SK-N-SH (cell line): Measurements from ENCODE around the gene TMEM72. TPM values are rescaled to one million over a fixed set of nuclear protein-coding genes. Genes with fewer than 3 reads are reported as not detected.

Experiments used
- CTCF ChIA-PET: fragments of 300-600, 350-600 bp; formaldehyde crosslinking; extraction: SDS; loops from one replicate; lab custom pipeline; 2021; lab: Yijun Ruan, JAX
- POLR2A ChIA-PET: fragments of 350-600 bp; sonication (Branson Sonifier 250); formaldehyde crosslinking; extraction: SDS; loops from one replicate; lab custom pipeline; 2020; ENCODE audit warnings: antibody characterized with exemption, inconsistent platforms; lab: Yijun Ruan, JAX
- DNase-seq: peaks from one replicate; pipeline ENCODE4 v3.0.0; 2012
- H2AFZ ChIP-seq: fragments of 200-600 bp; sonication (generic); 2 replicates; pipeline ENCODE4 v1.8.1; 2016; ENCODE audit warnings: antibody characterized with exemption, mild to moderate bottlenecking, low read depth
- H3F3A ChIP-seq: fragments of 200-600 bp; sonication (generic); replicated peaks from 2 replicates; pipeline ENCODE3; 2016; ENCODE audit warnings: antibody characterized with exemption, mild to moderate bottlenecking; ENCODE audit not compliant: insufficient read depth
- H3K27ac ChIP-seq, 2 experiments: fragments of 200-500 bp in 1 of 2; fragments of 200-600 bp in 1 of 2; sonication (Bioruptor generic) in 1 of 2; sonication (generic), shearing (Covaris generic) in 1 of 2; 2 replicates each; pipeline versions ENCODE4 v1.5.1 to v1.6.1; 2014 to 2016; ENCODE audit warnings: low read depth in 2 of 2, inconsistent platforms in 1 of 2, low read length in 1 of 2, mild to moderate bottlenecking in 1 of 2, mixed read lengths in 1 of 2
- H3K27me3 ChIP-seq: fragments of 200-600 bp; sonication (generic), shearing (Covaris generic); 2 replicates; pipeline ENCODE4 v1.6.1; 2016; ENCODE audit warnings: mixed run types; ENCODE audit not compliant: insufficient read depth
- H3K36me3 ChIP-seq, 2 experiments: fragments of 200-500 bp in 1 of 2; fragments of 200-600 bp in 1 of 2; sonication (Bioruptor generic) in 1 of 2; sonication (generic) in 1 of 2; replicated peaks in 1 of 2; 2 replicates each; pipeline versions ENCODE3 to v1.5.1; 2014 to 2016; ENCODE audit warnings: low read length in 1 of 2, mild to moderate bottlenecking in 1 of 2; ENCODE audit not compliant: insufficient read depth in 2 of 2, control insufficient read depth in 1 of 2
- H3K4me1 ChIP-seq, 2 experiments: fragments of 200-500 bp in 1 of 2; fragments of 200-600 bp in 1 of 2; sonication (Bioruptor generic) in 1 of 2; sonication (generic), shearing (Covaris generic) in 1 of 2; 2 replicates each; pipeline versions ENCODE4 v1.5.1 to v1.6.1; 2014 to 2016; ENCODE audit warnings: low read depth in 1 of 2, low read length in 1 of 2, mixed run types in 1 of 2; ENCODE audit not compliant: insufficient read depth in 2 of 2, control insufficient read depth in 1 of 2
- H3K4me2 ChIP-seq: fragments of 200-600 bp; sonication (generic), shearing (Covaris generic); 2 replicates; pipeline ENCODE4 v1.6.1; 2017; ENCODE audit warnings: mixed run types
- H3K4me3 ChIP-seq, 2 experiments: fragments of 200-500 bp in 1 of 2; fragments of 200-600 bp in 1 of 2; sonication (Bioruptor generic) in 1 of 2; sonication (generic), shearing (Covaris generic) in 1 of 2; 2 replicates each; pipeline versions ENCODE4 v1.5.1 to v1.8.1; 2014 to 2016; ENCODE audit warnings: low read depth in 2 of 2, inconsistent platforms in 1 of 2, low read length in 1 of 2, mild to moderate bottlenecking in 1 of 2, mixed read lengths in 1 of 2, moderate library complexity in 1 of 2
- H3K79me2 ChIP-seq: fragments of 200-600 bp; sonication (generic); 2 replicates; pipeline ENCODE4 v1.8.1; 2017; ENCODE audit warnings: mild to moderate bottlenecking; ENCODE audit not compliant: insufficient read depth
- H3K9ac ChIP-seq: fragments of 200-600 bp; sonication (generic); 2 replicates; pipeline ENCODE4 v1.6.1; 2017; ENCODE audit warnings: mixed run types
- H3K9me2 ChIP-seq: fragments of 200-600 bp; sonication (generic); 2 replicates; pipeline ENCODE4 v1.6.1; 2017; ENCODE audit warnings: mixed run types
- H3K9me3 ChIP-seq: fragments of 200-600 bp; sonication (generic); 2 replicates; pipeline ENCODE4 v1.6.1; 2017; ENCODE audit warnings: mixed run types, mild to moderate bottlenecking, moderate library complexity
- H4K20me1 ChIP-seq: fragments of 200-600 bp; sonication (generic); 2 replicates; pipeline ENCODE4 v1.6.1; 2017; ENCODE audit warnings: mild to moderate bottlenecking, mixed run types; ENCODE audit not compliant: insufficient read depth
- CTCF ChIP-seq: fragments of 200-600 bp; sonication (generic); IDR thresholded peaks from 2 replicates; pipeline ENCODE4 v1.6.1; 2017; ENCODE audit warnings: antibody characterized with exemption, mild to moderate bottlenecking, moderate library complexity
- EZH2phosphoT487 ChIP-seq: fragments of 200-600 bp; sonication (generic); IDR thresholded peaks from 2 replicates; pipeline ENCODE4 v1.6.1; 2017; ENCODE audit warnings: low read depth, mixed run types, mild to moderate bottlenecking, antibody characterized with exemption, moderate library complexity, borderline replicate concordance
- FOXJ3 ChIP-seq: sonication (generic); formaldehyde crosslinking; IDR thresholded peaks from 2 replicates; pipeline ENCODE4 v1.5.1; 2020; ENCODE audit warnings: mild to moderate bottlenecking, missing genetic modification reagents
- GABPA ChIP-seq: IDR thresholded peaks from 2 replicates; pipeline ENCODE4 v1.4.0; 2012; ENCODE audit warnings: low read depth, mild to moderate bottlenecking
- GATA2 ChIP-seq: sonication (generic); formaldehyde crosslinking; IDR thresholded peaks from 2 replicates; pipeline ENCODE4 v1.5.0; 2020; ENCODE audit warnings: mild to moderate bottlenecking, missing genetic modification reagents
- IRF3 ChIP-seq: fragments of 150-350 bp; IDR thresholded peaks from 2 replicates; pipeline ENCODE4 v1.6.1; 2016; ENCODE audit warnings: mild to moderate bottlenecking, low read depth, low read length
- MEF2A ChIP-seq: IDR thresholded peaks from 2 replicates; pipeline ENCODE4 v1.4.0; 2012; ENCODE audit warnings: low read depth, borderline replicate concordance
- PBX3 ChIP-seq: IDR thresholded peaks from 2 replicates; pipeline ENCODE4; 2012
- POLR2AphosphoS5 ChIP-seq: IDR thresholded peaks from 2 replicates; pipeline ENCODE4 v1.6.1; 2012; ENCODE audit warnings: low read depth, low read length
- RAD21 ChIP-seq: IDR thresholded peaks from 2 replicates; pipeline ENCODE4 v1.6.1; 2012; ENCODE audit warnings: mild to moderate bottlenecking, low read length
- RCOR1 ChIP-seq: fragments of 150-350 bp; IDR thresholded peaks from 2 replicates; pipeline ENCODE4 v1.6.1; 2017; ENCODE audit warnings: antibody characterized with exemption, low read length
- REST ChIP-seq: IDR thresholded peaks from 2 replicates; pipeline ENCODE4 v1.6.1; 2012; ENCODE audit warnings: mild to moderate bottlenecking, low read depth, low read length, moderate library complexity
- RXRA ChIP-seq: IDR thresholded peaks from 2 replicates; pipeline ENCODE4 v1.4.0; 2012; ENCODE audit warnings: low read depth, mild to moderate bottlenecking, borderline replicate concordance
- SIN3A ChIP-seq: IDR thresholded peaks from 2 replicates; pipeline ENCODE4 v1.6.1; 2012; ENCODE audit warnings: low read depth, mild to moderate bottlenecking, low read length, moderate library complexity, borderline replicate concordance
- SMC3 ChIP-seq: IDR thresholded peaks from 2 replicates; pipeline ENCODE4 v1.6.1; 2012; ENCODE audit warnings: low read depth, low read length, improper control_type of control experiment
- YY1 ChIP-seq: IDR thresholded peaks from 2 replicates; pipeline ENCODE4 v1.4.0; 2012; ENCODE audit warnings: low read depth, mild to moderate bottlenecking
- WGBS: methylation state at CpG from one replicate; pipeline ENCODE4 v1.1.6; 2017; ENCODE audit warnings: low lambda C conversion rate; 5-methylcytosine and 5-hydroxymethylcytosine counted together
- polyA plus RNA-seq, 3 experiments: library from polyadenylated mRNA; depleted of rRNA; stranded (reverse); fragments of >200 nt; gene quantifications; 2 replicates each; pipeline ENCODE4 v1.2.3, GENCODE V29; 2012

The TMEM72 gene
- polyA plus RNA-seq, 1 of the 3 experiments (the other 2 are of a cell fraction) = not detected

GRCh38 chr10:44908936-44909630, 2.1 kb upstream of the TMEM72 start (continued):
- TF ChIP-seq PBX3 (no peak), POLR2AphosphoS5 (no peak)

- no peaks in the 10 kb centered on the region for H3K9me3 ChIP-seq
- no peak overlapping the region for H3K9ac ChIP-seq
- peaks cover 82% of the 10 kb centered on the region for H3K27me3 ChIP-seq
- H4K20me1 ChIP-seq = no peaks in the 10 kb centered on the region
- DNase-seq = no peak
- no peaks in the 10 kb centered on the region for H3F3A ChIP-seq
- H3K79me2 ChIP-seq = no peaks in the 10 kb centered on the region
- POLR2A ChIA-PET = no interaction called here
- no peak overlapping the region for H3K27ac ChIP-seq
- WGBS = 5% methylated on average over 1 of the region's 1 CpG
- no peaks in the 10 kb centered on the region for H3K9me2 ChIP-seq
- H2AFZ ChIP-seq = no peak overlapping the region
- H3K4me3 ChIP-seq = no peak overlapping the region
- CTCF ChIA-PET = interaction anchor here (1.1 kb wide), 1 partner anchor 10 kb away, joined by 3 read pairs; no protein-coding TSS in a partner anchor
- H3K4me2 ChIP-seq = no peak overlapping the region
- H3K36me3 ChIP-seq = no peaks in the 10 kb centered on the region
- TF ChIP-seq EZH2phosphoT487 = no peak
- TF ChIP-seq IRF3 = no peak
- no peak for TF ChIP-seq YY1
- no peak for TF ChIP-seq REST
- peaks cover 0 to 6% of the 10 kb centered on the region in 2 experiments; a peak in 1 of 4 replicates for H3K4me1 ChIP-seq
Observed at GRCh38 chr10:44909910-44910309, 1.2 kb upstream of the TMEM72 start.

- Histone ChIP-seq H3K9me2 (no peaks in the 10 kb centered on the region), H3F3A (no peaks in the 10 kb centered on the region), H3K4me2 (no peak overlapping the region), H3K4me3 (no peak overlapping the region), H4K20me1 (no peaks in the 10 kb centered on the region), H3K9me3 (no peaks in the 10 kb centered on the region)
- CTCF ChIA-PET = interaction anchor here (1.1 to 5.4 kb wide), 2 partner anchors 9 to 22 kb away, joined by 3 to 20 read pairs; no protein-coding TSS in a partner anchor
- no peak for DNase-seq
- POLR2A ChIA-PET = no interaction called here
- TF ChIP-seq RAD21 (no peak), IRF3 (no peak), SIN3A (no peak), RXRA (no peak), RCOR1 (no peak), GABPA (no peak), MEF2A (no peak), YY1 (no peak), SMC3 (no peak), GATA2 (CRISPR knock-in tag) (no peak), FOXJ3 (CRISPR knock-in tag) (no peak), CTCF (no peak)
- TF ChIP-seq, all 33 proteins: peak for 0
- H2AFZ ChIP-seq = no peak overlapping the region
- H3K9ac ChIP-seq = no peak overlapping the region
- no peak overlapping the region for H3K27ac ChIP-seq
- H3K36me3 ChIP-seq = no peaks in the 10 kb centered on the region
- 35% methylated on average over 7 of the region's 7 CpGs for WGBS
- no peaks in the 10 kb centered on the region for H3K79me2 ChIP-seq
- H3K27me3 ChIP-seq = peaks cover 80% of the 10 kb centered on the region
- H3K4me1 ChIP-seq = peaks cover 0 to 6% of the 10 kb centered on the region in 2 experiments; a peak in 1 of 4 replicates
Observed at GRCh38 chr10:44910602-44911001, 535 bp upstream of the TMEM72 start.
